A549 treated with GW870086 at 1 μM for 4 hours (cell line): Measurements from ENCODE around the gene TGFBR3L. TPM values are rescaled to one million over a fixed set of nuclear protein-coding genes. Genes with fewer than 3 reads are reported as not detected.

Experiments
- total RNA-seq: library from RNA; stranded (reverse); fragments of 200-300 nt; extraction: Qiagen RNA extraction; gene quantifications from 5 replicates; pipeline ENCODE4 v1.2.3, GENCODE V29; 2022; ENCODE audit warnings: low read depth

Gene TGFBR3L
- total RNA-seq = 1.1 to 2.2 TPM (median 1.9 TPM) in 5 replicates

GRCh38 chr19:7914598-7915045, at the start of gene TGFBR3L:
TSS of gene TGFBR3L (plus strand) at chr19:7914830.

GRCh38 chr19:7874076-7874896, 40.3 kb upstream of the TGFBR3L start, which contains the start of gene PRR36:
TSS of gene PRR36 (minus strand) at chr19:7874390. CDS start at chr19:7873689, 701 bp downstream.

GRCh38 chr19:7888145-7888825, 26.3 kb upstream of the TGFBR3L start, which contains the start of gene LRRC8E:
TSS of gene LRRC8E (plus strand) at chr19:7888510. CDS start at chr19:7895604, 7,094 bp downstream.

GRCh38 chr19:7903244-7904073, 11.2 kb upstream of the TGFBR3L start, which contains the start of gene MAP2K7:
TSS of gene MAP2K7 (plus strand) at chr19:7903877. CDS start at chr19:7903945, 68 bp downstream.

GRCh38 chr19:7919610-7920518, 5.2 kb downstream of the TGFBR3L start, which contains the start of gene SNAPC2:
TSS of gene SNAPC2 (plus strand) at chr19:7920338. CDS start at chr19:7920367, 29 bp downstream.

GRCh38 chr19:7926021-7926726, 11.5 kb downstream of the TGFBR3L start, which contains the start of gene CTXN1:
TSS of gene CTXN1 (minus strand) at chr19:7926135. CDS start at chr19:7925538, 597 bp downstream.

GRCh38 chr19:7943444-7944176, 29.0 kb downstream of the TGFBR3L start, which contains the start of gene TIMM44:
TSS of gene TIMM44 (minus strand) at chr19:7943666. CDS start at chr19:7943651, 15 bp downstream.

Other genes with a start within 250 kb of the TGFBR3L start
- gene RETN, start 245.8 kb upstream of the TGFBR3L start, total RNA-seq = not detected in 5 replicates
- gene MCEMP1, start 237.7 kb upstream of the TGFBR3L start, total RNA-seq = not detected in 5 replicates
- gene TRAPPC5, start 234.0 kb upstream of the TGFBR3L start, total RNA-seq = 52.4 to 111 TPM (median 106 TPM) in 5 replicates
- not detected in 5 replicates for gene FCER2, start 212.7 kb upstream of the TGFBR3L start, total RNA-seq
- gene CLEC4G, start 182.7 kb upstream of the TGFBR3L start, total RNA-seq = not detected in 5 replicates
- not detected in 5 replicates for gene CD209, start 167.3 kb upstream of the TGFBR3L start, total RNA-seq
- gene CLEC4M, start 151.6 kb upstream of the TGFBR3L start, total RNA-seq = not detected in 5 replicates
- 1.3 to 1.7 TPM (median 1.5 TPM) in 5 replicates for gene EVI5L, start 84.6 kb upstream of the TGFBR3L start, total RNA-seq
- 0.22 to 0.49 TPM (median 0.41 TPM) in 5 replicates for gene PRR36, start 40.4 kb upstream of the TGFBR3L start, total RNA-seq
- 5.1 to 7.1 TPM (median 6.3 TPM) in 5 replicates for gene LRRC8E, start 26.3 kb upstream of the TGFBR3L start, total RNA-seq
- gene MAP2K7, start 11.0 kb upstream of the TGFBR3L start, total RNA-seq = 10.9 to 15.6 TPM (median 14.6 TPM) in 5 replicates
- 19.7 to 30.6 TPM (median 27.1 TPM) in 5 replicates for gene SNAPC2, start 5.5 kb downstream of the TGFBR3L start, total RNA-seq
- gene CTXN1, start 11.3 kb downstream of the TGFBR3L start, total RNA-seq = 10.4 to 21.1 TPM (median 20.1 TPM) in 5 replicates
- gene TIMM44, start 28.8 kb downstream of the TGFBR3L start, total RNA-seq = 24.7 to 28.6 TPM (median 27.5 TPM) in 5 replicates
- 66.2 to 71.1 TPM (median 68.4 TPM) in 5 replicates for gene ELAVL1, start 90.8 kb downstream of the TGFBR3L start, total RNA-seq
- not detected in 5 replicates for gene CCL25, start 137.9 kb downstream of the TGFBR3L start, total RNA-seq
- gene FBN3, start 234.8 kb downstream of the TGFBR3L start, total RNA-seq = not detected in 5 replicates